H1 (cell line): ENCODE data around the gene LYRM4. TPM values are rescaled to one million over a fixed set of nuclear protein-coding genes. Genes with fewer than 3 reads are reported as not detected.

ENCODE experiments used
- CTCF ChIA-PET: fragments of 300-600 bp; sonication (Branson Sonifier 250); formaldehyde crosslinking; loops from one replicate; lab custom pipeline; 2021; ENCODE audit not compliant: partially characterized antibody; lab: Charles Lee
- POLR2A ChIA-PET: fragments of 300-600 bp; sonication (Branson Sonifier 250); formaldehyde crosslinking; loops from one replicate; lab custom pipeline; 2021; ENCODE audit warnings: inconsistent platforms; ENCODE audit not compliant: partially characterized antibody; lab: Charles Lee
- DNase-seq, 2 experiments: peaks; one replicate each; pipeline versions ENCODE4 v3.0.0 to v3.0.0-alpha.2; 2010 to 2022; ENCODE audit warnings: low spot score in 2 of 2, low read depth in 1 of 2, mixed read lengths in 1 of 2
- FAIRE-seq: peaks from 2 replicates; lab custom pipeline; 2011; peaks lifted over from hg19 to GRCh38; lab: Jason Lieb, UNC
- H2AFZ ChIP-seq: 2 replicates; pipeline ENCODE4 v1.8.1; 2012; ENCODE audit warnings: low read length, inconsistent platforms
- H2AK5ac ChIP-seq: 2 replicates; pipeline ENCODE4 v1.6.1; 2013; ENCODE audit warnings: low read depth, low read length
- H2BK120ac ChIP-seq: replicated peaks from 2 replicates; pipeline ENCODE3; 2013; ENCODE audit warnings: low read depth, low read length, inconsistent platforms
- H2BK12ac ChIP-seq: 2 replicates; pipeline ENCODE4 v1.6.1; 2013; ENCODE audit warnings: low read depth, low read length
- H2BK15ac ChIP-seq: 2 replicates; pipeline ENCODE4 v1.6.1; 2013; ENCODE audit warnings: low read length
- H2BK20ac ChIP-seq: 2 replicates; pipeline ENCODE4 v1.6.1; 2013; ENCODE audit warnings: low read length
- H2BK5ac ChIP-seq: 2 replicates; pipeline ENCODE4 v1.6.1; 2013; ENCODE audit warnings: low read depth, low read length
- H3K14ac ChIP-seq: 2 replicates; pipeline ENCODE4 v1.6.1; 2013; ENCODE audit warnings: inconsistent platforms; ENCODE audit not compliant: insufficient read length
- H3K18ac ChIP-seq: 2 replicates; pipeline ENCODE4 v1.6.1; 2013; ENCODE audit warnings: low read length; ENCODE audit errors: extremely low read depth
- H3K23ac ChIP-seq: 2 replicates; pipeline ENCODE4 v1.6.1; 2013; ENCODE audit warnings: inconsistent platforms; ENCODE audit not compliant: insufficient read length
- H3K23me2 ChIP-seq: 2 replicates; pipeline ENCODE4 v1.6.1; 2013; ENCODE audit warnings: low read depth, low read length
- H3K27ac ChIP-seq: 2 replicates; pipeline ENCODE4 v1.6.1; 2011; ENCODE audit warnings: low read depth, low read length, inconsistent platforms
- H3K27me3 ChIP-seq, 4 experiments: replicated peaks in 1 of 4; 1 replicate in 1 of 4; 2 replicates in 3 of 4; pipeline versions ENCODE4 v1.6.1 to v1.8.1; 2011 to 2013; ENCODE audit warnings: low read length in 3 of 4, mild to moderate bottlenecking in 3 of 4, inconsistent platforms in 2 of 4, mixed read lengths in 2 of 4, moderate library complexity in 1 of 4; ENCODE audit not compliant: control insufficient read depth in 3 of 4, insufficient read depth in 3 of 4; ENCODE audit errors: extremely low read depth in 1 of 4
- H3K36me3 ChIP-seq, 4 experiments: 2 replicates each; pipeline versions ENCODE4 v1.6.1 to v1.8.1; 2011 to 2013; ENCODE audit warnings: mild to moderate bottlenecking in 4 of 4, low read length in 3 of 4, moderate library complexity in 2 of 4, control low read depth in 1 of 4, inconsistent platforms in 1 of 4; ENCODE audit not compliant: insufficient read depth in 4 of 4, control insufficient read depth in 2 of 4
- H3K4ac ChIP-seq: replicated peaks from 2 replicates; pipeline ENCODE3; 2013; ENCODE audit warnings: low read length, low read depth, mixed read lengths, inconsistent platforms; ENCODE audit not compliant: insufficient read length
- H3K4me1 ChIP-seq, 4 experiments: replicated peaks in 1 of 4; 1 replicate in 1 of 4; 2 replicates in 3 of 4; pipeline versions ENCODE4 v1.6.1 to v1.8.1; 2011 to 2013; ENCODE audit warnings: low read length in 3 of 4, inconsistent platforms in 2 of 4, mixed read lengths in 1 of 4; ENCODE audit not compliant: insufficient read depth in 4 of 4, control insufficient read depth in 3 of 4
- H3K4me2 ChIP-seq, 2 experiments: 2 replicates each; pipeline versions ENCODE4 v1.6.1 to v1.8.1; 2011 to 2013; ENCODE audit warnings: low read depth in 2 of 2, low read length in 2 of 2, control low read depth in 1 of 2, inconsistent platforms in 1 of 2, mild to moderate bottlenecking in 1 of 2; ENCODE audit not compliant: insufficient read depth in 1 of 2
- H3K4me3 ChIP-seq, 4 experiments: fragments of 200-600, 300-600 bp in 1 of 4; sonication (generic), shearing (Covaris generic), sonication (Bioruptor Twin) in 1 of 4; 2 replicates each; pipeline versions ENCODE4 v1.5.1 to v1.8.1; 2011 to 2016; ENCODE audit warnings: low read length in 4 of 4, low read depth in 3 of 4, control low read depth in 2 of 4, inconsistent platforms in 2 of 4, mild to moderate bottlenecking in 2 of 4, mixed read lengths in 1 of 4, moderate library complexity in 1 of 4; ENCODE audit not compliant: insufficient read depth in 2 of 4; ENCODE audit errors: extremely low read depth in 1 of 4
- H3K56ac ChIP-seq: replicated peaks from 2 replicates; pipeline ENCODE3; 2013; ENCODE audit warnings: low read depth, mild to moderate bottlenecking, mixed read lengths, low read length, inconsistent platforms; ENCODE audit not compliant: insufficient read length
- H3K79me1 ChIP-seq: 2 replicates; pipeline ENCODE4 v1.6.1; 2013; ENCODE audit warnings: low read depth, low read length, control low read depth
- H3K79me2 ChIP-seq, 2 experiments: 2 replicates each; pipeline versions ENCODE4 v1.6.1 to v1.8.1; 2012 to 2013; ENCODE audit warnings: low read length in 2 of 2, mild to moderate bottlenecking in 2 of 2, inconsistent platforms in 1 of 2; ENCODE audit not compliant: insufficient read depth in 2 of 2, control insufficient read depth in 1 of 2
- H3K9ac ChIP-seq, 4 experiments: replicated peaks in 1 of 4; 1 replicate in 1 of 4; 2 replicates in 3 of 4; pipeline versions ENCODE4 v1.6.1 to v1.8.1; 2011 to 2013; ENCODE audit warnings: low read depth in 3 of 4, low read length in 3 of 4, control low read depth in 2 of 4, mild to moderate bottlenecking in 2 of 4, moderate library complexity in 2 of 4, inconsistent platforms in 1 of 4; ENCODE audit errors: extremely low read depth in 1 of 4
- H3K9me3 ChIP-seq, 2 experiments: 2 replicates each; pipeline versions ENCODE4 v1.6.1 to v1.8.1; 2012 to 2013; ENCODE audit warnings: mild to moderate bottlenecking in 2 of 2, moderate library complexity in 2 of 2, control low read depth in 1 of 2, inconsistent platforms in 1 of 2, low read depth in 1 of 2, low read length in 1 of 2, mixed read lengths in 1 of 2; ENCODE audit not compliant: insufficient read depth in 2 of 2
- H4K20me1 ChIP-seq, 2 experiments: replicated peaks in 1 of 2; 2 replicates each; pipeline versions ENCODE3 to v1.8.1; 2011 to 2013; ENCODE audit warnings: inconsistent platforms in 2 of 2, low read length in 2 of 2, mild to moderate bottlenecking in 1 of 2; ENCODE audit not compliant: insufficient read depth in 2 of 2, control insufficient read depth in 1 of 2
- H4K5ac ChIP-seq: 2 replicates; pipeline ENCODE4 v1.6.1; 2013; ENCODE audit warnings: low read length, low read depth, mixed read lengths, inconsistent platforms; ENCODE audit not compliant: insufficient read length
- H4K8ac ChIP-seq: 2 replicates; pipeline ENCODE4 v1.8.0; 2013; ENCODE audit warnings: mild to moderate bottlenecking, moderate library complexity, low read length, inconsistent platforms; ENCODE audit not compliant: insufficient read depth; ENCODE audit errors: extremely low read depth
- H4K91ac ChIP-seq: replicated peaks from 2 replicates; pipeline ENCODE3; 2013; ENCODE audit warnings: low read length, mixed read lengths, inconsistent platforms; ENCODE audit not compliant: insufficient read length
- CTBP2 ChIP-seq: IDR thresholded peaks from 2 replicates; pipeline ENCODE4 v1.7.0; 2011; ENCODE audit warnings: borderline replicate concordance, mild to moderate bottlenecking, moderate library complexity, mixed read lengths, low read length; ENCODE audit not compliant: insufficient read depth, insufficient read length
- EZH2 ChIP-seq: fragments of 200-600 bp; sonication (generic); IDR thresholded peaks from 2 replicates; pipeline ENCODE4 v1.7.1; 2012; ENCODE audit warnings: low read depth, mild to moderate bottlenecking, moderate library complexity, low read length, inconsistent platforms; ENCODE audit not compliant: severe bottlenecking
- HDAC6 ChIP-seq: IDR thresholded peaks from one replicate; pipeline ENCODE4 v1.7.1; 2012; ENCODE audit warnings: low read depth, mild to moderate bottlenecking, inconsistent platforms, low read length, moderate library complexity
- JUND ChIP-seq: IDR thresholded peaks from 2 replicates; pipeline ENCODE4 v1.6.1; 2011; ENCODE audit warnings: mild to moderate bottlenecking, improper control_type of control experiment, low read length
- RXRA ChIP-seq: IDR thresholded peaks from 2 replicates; pipeline ENCODE4 v1.6.1; 2011; ENCODE audit warnings: low read depth, mild to moderate bottlenecking, low read length, moderate library complexity; ENCODE audit not compliant: insufficient read depth
- TAF1 ChIP-seq: IDR thresholded peaks from 2 replicates; pipeline ENCODE4 v1.6.1; 2011; ENCODE audit warnings: mild to moderate bottlenecking, low read depth, low read length
- TBP ChIP-seq: IDR thresholded peaks from 2 replicates; pipeline ENCODE4 v1.6.1; 2011; ENCODE audit warnings: low read depth, low read length, improper control_type of control experiment
- YY1 ChIP-seq: IDR thresholded peaks from 2 replicates; pipeline ENCODE4 v1.6.1; 2011; ENCODE audit warnings: low read depth, mild to moderate bottlenecking, low read length
- WGBS, 2 experiments: shearing (Covaris generic) in 1 of 2; methylation state at CpG; one replicate each; pipeline versions ENCODE4 v1.1.6 to v1.1.7; 2013 to 2015; ENCODE audit warnings: low lambda C conversion rate in 2 of 2, mixed read lengths in 2 of 2, inconsistent platforms in 1 of 2, low coverage in 1 of 2, missing lambda C conversion rate in 1 of 2; ENCODE audit not compliant: insufficient replicate concordance in 2 of 2, insufficient coverage in 1 of 2, insufficient read length in 1 of 2; ENCODE audit errors: extremely low coverage in 1 of 2, missing lambda C conversion rate in 1 of 2; 5-methylcytosine and 5-hydroxymethylcytosine counted together
- polyA plus RNA-seq, 7 experiments: library from polyadenylated mRNA; depleted of rRNA in 3 of 7; stranded (reverse) in 5 of 7; unstranded in 2 of 7; fragments of >200 nt in 5 of 7; fragments of 200-250 nt in 2 of 7; gene quantifications; 1 replicate in 5 of 7; 2 replicates in 1 of 7; 4 replicates in 1 of 7; pipeline versions ENCODE4 v1.2.1 to v1.2.3, GENCODE V29; 2011 to 2013; ENCODE audit warnings: missing spikeins in 2 of 7, mixed read lengths in 2 of 7
- total RNA-seq: library from RNA; stranded (reverse); fragmentation: NEBNext Ultra II Directional; extraction: Animal tissue kit (Norgen Biotek cat#: 25700); gene quantifications from 2 replicates; pipeline ENCODE4 v1.2.1, GENCODE V29; 2021
- TF ChIP-seq, protein P1 (sequence below): IDR thresholded peaks from 2 replicates; pipeline ENCODE4 v1.6.1; 2012; ENCODE audit warnings: low read length, inconsistent platforms

LYRM4 gene
- total and polyA plus RNA-seq, 2 of the 8 experiments (the other 6 are each of a cell fraction or from before 2014, with no cell fraction given) = 56.6 to 62.8 TPM

- WGBS, 2 experiments = 88% methylated on average over 11 of the region's 11 CpGs; no CpG with 5 or more reads in 1 of the 2 experiments
- no peaks in the 10 kb centered on the region for H4K20me1 ChIP-seq
- H2BK15ac ChIP-seq = no peak overlapping the region
- no peaks in the 10 kb centered on the region for H3K79me1 ChIP-seq
- DNase-seq (no peak), FAIRE-seq (no peak)
- POLR2A ChIA-PET = no interaction called here
- no peak overlapping the region for H3K4ac ChIP-seq
- no peak overlapping the region for H4K91ac ChIP-seq
- H2BK5ac ChIP-seq = no peak overlapping the region
- no peak overlapping the region for H4K8ac ChIP-seq
- no peak overlapping the region for H3K23ac ChIP-seq
- no peak overlapping the region for H2AK5ac ChIP-seq
- no peak overlapping the region for H2BK120ac ChIP-seq
- no peak overlapping the region for H4K5ac ChIP-seq
- CTCF ChIA-PET = interaction anchor here (0.7 to 2.9 kb wide), 8 partner anchors 29 to 849 kb away, joined by 3 to 16 read pairs (median 3); no protein-coding TSS in a partner anchor
- H3K27me3 ChIP-seq = no peaks in the 10 kb centered on the region
- H3K36me3 ChIP-seq = no peaks in the 10 kb centered on the region
- H3K9me3 ChIP-seq = no peaks in the 10 kb centered on the region
- no peak overlapping the region for H2BK20ac ChIP-seq
- H2AFZ ChIP-seq = no peak overlapping the region
- H3K4me1 ChIP-seq = no peaks in the 10 kb centered on the region
- H2BK12ac ChIP-seq = no peak overlapping the region
- H3K18ac ChIP-seq = no peak overlapping the region
- no peak overlapping the region for H3K4me3 ChIP-seq
- H3K27ac ChIP-seq = no peak overlapping the region
- H3K4me2 ChIP-seq = no peak overlapping the region
- no peak overlapping the region for H3K9ac ChIP-seq
- H3K56ac ChIP-seq = no peak overlapping the region
- no peaks in the 10 kb centered on the region for H3K79me2 ChIP-seq
- no peak for TF ChIP-seq TAF1
- no peak for TF ChIP-seq EZH2
- TF ChIP-seq YY1 = no peak
- no peak for TF ChIP-seq CTBP2
- TF ChIP-seq JUND = no peak
- no peak for TF ChIP-seq HDAC6
- TF ChIP-seq TBP = no peak
- TF ChIP-seq RXRA = no peak
- TF ChIP-seq, protein P1, sequence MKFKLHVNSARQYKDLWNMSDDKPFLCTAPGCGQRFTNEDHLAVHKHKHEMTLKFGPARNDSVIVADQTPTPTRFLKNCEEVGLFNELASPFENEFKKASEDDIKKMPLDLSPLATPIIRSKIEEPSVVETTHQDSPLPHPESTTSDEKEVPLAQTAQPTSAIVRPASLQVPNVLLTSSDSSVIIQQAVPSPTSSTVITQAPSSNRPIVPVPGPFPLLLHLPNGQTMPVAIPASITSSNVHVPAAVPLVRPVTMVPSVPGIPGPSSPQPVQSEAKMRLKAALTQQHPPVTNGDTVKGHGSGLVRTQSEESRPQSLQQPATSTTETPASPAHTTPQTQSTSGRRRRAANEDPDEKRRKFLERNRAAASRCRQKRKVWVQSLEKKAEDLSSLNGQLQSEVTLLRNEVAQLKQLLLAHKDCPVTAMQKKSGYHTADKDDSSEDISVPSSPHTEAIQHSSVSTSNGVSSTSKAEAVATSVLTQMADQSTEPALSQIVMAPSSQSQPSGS = no peak
- H3K23me2 ChIP-seq = no peaks in the 10 kb centered on the region
- H3K14ac ChIP-seq = no peak overlapping the region
These were observed 201.5 kb downstream of the LYRM4 start for GRCh38 chr6:5059036-5059896.
